Measurements from ENCODE around the gene KRT2.
A peak's percentile ranks its signal among the peaks of the same experiment; 100 is the strongest.

The KRT2 gene

GRCh38 chr12:52636189-52636588 lies 15.8 kb downstream of the KRT2 start:
- DNase-seq = no peak

GRCh38 chr12:52634266-52635056 lies 17.6 kb downstream of the KRT2 start:
- no peak for DNase-seq

GRCh38 chr12:52633383-52633782 lies 18.6 kb downstream of the KRT2 start:
- no peak for DNase-seq

- no peak for DNase-seq
Observed at GRCh38 chr12:52632656-52633055, 19.4 kb downstream of the KRT2 start.

- no peak for DNase-seq
Observed at GRCh38 chr12:52631676-52632459, 20.1 kb downstream of the KRT2 start.

- no peak for DNase-seq
Observed at GRCh38 chr12:52631264-52631663, 20.7 kb downstream of the KRT2 start.

GRCh38 chr12:52630599-52631200 lies 21.3 kb downstream of the KRT2 start:
- DNase-seq = no peak

GRCh38 chr12:52630008-52630500 lies 22.0 kb downstream of the KRT2 start:
- no peak for DNase-seq

GRCh38 chr12:52629281-52630007 lies 22.6 kb downstream of the KRT2 start:
- DNase-seq = no peak

GRCh38 chr12:52628841-52629240 lies 23.2 kb downstream of the KRT2 start:
- DNase-seq = no peak

- DNase-seq = no peak
Observed at GRCh38 chr12:52628111-52628507, 23.9 kb downstream of the KRT2 start.

GRCh38 chr12:52627395-52628110 lies 24.5 kb downstream of the KRT2 start:
- DNase-seq = no peak

GRCh38 chr12:52622349-52622748 lies 29.7 kb downstream of the KRT2 start:
- no peak for DNase-seq

- no peak for DNase-seq
Observed at GRCh38 chr12:52618866-52619265, 33.1 kb downstream of the KRT2 start.

GRCh38 chr12:52618216-52618615 lies 33.8 kb downstream of the KRT2 start, which contains the start of gene KRT73:
Gene KRT73 (minus strand): TSS chr12:52618559. CDS start chr12:52618524, 35 bp downstream.
- no peak for DNase-seq

- DNase-seq = no peak
Observed at GRCh38 chr12:52617403-52617785, 34.6 kb downstream of the KRT2 start.

GRCh38 chr12:52616680-52617402 lies 35.2 kb downstream of the KRT2 start:
- DNase-seq = no peak

GRCh38 chr12:52615912-52616311 lies 36.1 kb downstream of the KRT2 start:
- DNase-seq = no peak

GRCh38 chr12:52615208-52615868 lies 36.7 kb downstream of the KRT2 start:
- peak; percentile 35 for DNase-seq

GRCh38 chr12:52614381-52615207 lies 37.4 kb downstream of the KRT2 start:
- no peak for DNase-seq

Data from stimulated activated CD4-positive, alpha-beta T cell treated with anti-CD3 and anti-CD28 coated beads, Interleukin-15, amount 100 ng/mL, for 24 hours (primary cell).